H9 (cell line): ENCODE results near the gene MAML3. TPM values are rescaled to one million over a fixed set of nuclear protein-coding genes. Genes with fewer than 3 reads are reported as not detected.

ENCODE experiments used
- DNase-seq: peaks from one replicate; pipeline ENCODE4 v3.0.0-alpha.2; 2017
- H2AFZ ChIP-seq: one replicate; pipeline ENCODE4 v1.6.1; 2013; ENCODE audit warnings: mild to moderate bottlenecking, low read length, control low read depth, moderate library complexity
- H2AK5ac ChIP-seq: 2 replicates; pipeline ENCODE4 v1.6.1; 2013; ENCODE audit warnings: low read length, control low read depth, mixed read lengths; ENCODE audit not compliant: insufficient read length
- H2BK120ac ChIP-seq: one replicate; pipeline ENCODE4 v1.6.1; 2013; ENCODE audit warnings: low read depth, mild to moderate bottlenecking, low read length, control low read depth, inconsistent platforms; ENCODE audit not compliant: poor library complexity, severe bottlenecking
- H2BK12ac ChIP-seq: 2 replicates; pipeline ENCODE4 v1.6.1; 2013; ENCODE audit warnings: low read length, control low read depth, mixed read lengths, low read depth; ENCODE audit not compliant: insufficient read length
- H2BK15ac ChIP-seq: 2 replicates; pipeline ENCODE4 v1.6.1; 2013; ENCODE audit warnings: low read depth, low read length, control low read depth
- H2BK20ac ChIP-seq: one replicate; pipeline ENCODE4 v1.6.1; 2013; ENCODE audit warnings: low read depth, mild to moderate bottlenecking, low read length, control low read depth, inconsistent platforms; ENCODE audit not compliant: poor library complexity, severe bottlenecking
- H2BK5ac ChIP-seq: 2 replicates; pipeline ENCODE4 v1.6.1; 2013; ENCODE audit warnings: low read length, control low read depth, mixed read lengths; ENCODE audit not compliant: insufficient read length
- H3K14ac ChIP-seq: 2 replicates; pipeline ENCODE4 v1.6.1; 2013; ENCODE audit warnings: low read length, control low read depth; ENCODE audit not compliant: insufficient read depth
- H3K18ac ChIP-seq: 2 replicates; pipeline ENCODE4 v1.6.1; 2013; ENCODE audit warnings: low read depth, mild to moderate bottlenecking, mixed read lengths, low read length, control low read depth; ENCODE audit not compliant: insufficient read length
- H3K23ac ChIP-seq: 2 replicates; pipeline ENCODE4 v1.6.1; 2013; ENCODE audit warnings: low read length, control low read depth, mixed read lengths, low read depth; ENCODE audit not compliant: insufficient read length
- H3K23me2 ChIP-seq: 2 replicates; pipeline ENCODE4 v1.6.1; 2013; ENCODE audit warnings: low read depth, mild to moderate bottlenecking, mixed read lengths, low read length, control low read depth; ENCODE audit not compliant: insufficient read length, poor library complexity, severe bottlenecking
- H3K27ac ChIP-seq: 2 replicates; pipeline ENCODE4 v1.5.1; 2013; ENCODE audit warnings: low read length, control low read depth, mixed read lengths, low read depth; ENCODE audit not compliant: insufficient read length
- H3K27me3 ChIP-seq: 2 replicates; pipeline ENCODE4 v1.6.1; 2013; ENCODE audit warnings: low read length, control low read depth, inconsistent platforms; ENCODE audit not compliant: insufficient read depth
- H3K4ac ChIP-seq: 2 replicates; pipeline ENCODE4 v1.6.1; 2013; ENCODE audit warnings: low read depth, mild to moderate bottlenecking, control low read depth, inconsistent platforms, low read length, moderate library complexity
- H3K4me1 ChIP-seq: 2 replicates; pipeline ENCODE4 v1.6.1; 2013; ENCODE audit warnings: low read length, control low read depth, inconsistent platforms; ENCODE audit not compliant: insufficient read depth
- H3K4me2 ChIP-seq: 2 replicates; pipeline ENCODE4 v1.6.1; 2013; ENCODE audit warnings: low read length, control low read depth, mixed read lengths; ENCODE audit not compliant: insufficient read length, insufficient read depth
- H3K56ac ChIP-seq: 2 replicates; pipeline ENCODE4 v1.6.1; 2013; ENCODE audit warnings: low read depth, mild to moderate bottlenecking, mixed read lengths, low read length, control low read depth; ENCODE audit not compliant: insufficient read length
- H3K79me1 ChIP-seq: 2 replicates; pipeline ENCODE4 v1.6.1; 2013; ENCODE audit warnings: low read depth, mild to moderate bottlenecking, moderate library complexity, low read length, control low read depth, inconsistent platforms; ENCODE audit not compliant: insufficient read depth, poor library complexity, severe bottlenecking
- H3K79me2 ChIP-seq: 2 replicates; pipeline ENCODE4 v1.6.1; 2013; ENCODE audit warnings: low read length, control low read depth, inconsistent platforms; ENCODE audit not compliant: insufficient read depth
- H3K9ac ChIP-seq: 2 replicates; pipeline ENCODE4 v1.6.1; 2013; ENCODE audit warnings: low read length, control low read depth, mixed read lengths; ENCODE audit not compliant: insufficient read length; ENCODE audit errors: extremely low read depth
- H3K9me3 ChIP-seq: one replicate; pipeline ENCODE4 v1.6.1; 2013; ENCODE audit warnings: low read depth, low read length, inconsistent platforms; ENCODE audit not compliant: control insufficient read depth
- H3T11ph ChIP-seq: one replicate; pipeline ENCODE4 v1.6.1; 2013; ENCODE audit warnings: mild to moderate bottlenecking, low read length, control low read depth, inconsistent platforms
- H4K20me1 ChIP-seq: one replicate; pipeline ENCODE4 v1.6.1; 2013; ENCODE audit not compliant: control insufficient read depth, insufficient read length, insufficient read depth
- H4K5ac ChIP-seq: 2 replicates; pipeline ENCODE4 v1.6.1; 2013; ENCODE audit warnings: low read depth, mild to moderate bottlenecking, mixed read lengths, low read length, control low read depth; ENCODE audit not compliant: insufficient read length
- H4K8ac ChIP-seq: replicated peaks from 2 replicates; pipeline ENCODE4 v1.6.1; 2013; ENCODE audit warnings: low read length, control low read depth, mixed read lengths, low read depth; ENCODE audit not compliant: insufficient read length
- H4K91ac ChIP-seq: 2 replicates; pipeline ENCODE4 v1.6.1; 2013; ENCODE audit warnings: low read depth, mild to moderate bottlenecking, moderate library complexity, mixed read lengths, low read length, control low read depth; ENCODE audit not compliant: insufficient read length
- H3K27ac Mint-ChIP-seq, 3 experiments: 2 replicates in 2 of 3; 3 replicates in 1 of 3; pipeline ENCODE4 v1.8.0; 2020 to 2021; ENCODE audit warnings: mixed read lengths in 3 of 3, mild to moderate bottlenecking in 1 of 3, moderate library complexity in 1 of 3
- H3K27me3 Mint-ChIP-seq: 2 replicates; pipeline ENCODE4 v1.8.0; 2021; ENCODE audit warnings: low read depth, mild to moderate bottlenecking, moderate library complexity, mixed read lengths
- H3K36me3 Mint-ChIP-seq, 3 experiments: 2 replicates in 2 of 3; 3 replicates in 1 of 3; pipeline ENCODE4 v1.8.0; 2020 to 2021; ENCODE audit warnings: low read depth in 3 of 3, mixed read lengths in 3 of 3; ENCODE audit not compliant: insufficient read depth in 1 of 3
- H3K4me1 Mint-ChIP-seq, 2 experiments: 2 replicates each; pipeline ENCODE4 v1.8.0; 2020; ENCODE audit warnings: mixed read lengths in 2 of 2
- H3K4me3 Mint-ChIP-seq, 2 experiments: 2 replicates in 1 of 2; 3 replicates in 1 of 2; pipeline ENCODE4 v1.8.0; 2020 to 2021; ENCODE audit warnings: mild to moderate bottlenecking in 2 of 2, mixed read lengths in 2 of 2, moderate library complexity in 1 of 2
- H3K9me3 Mint-ChIP-seq, 2 experiments: 2 replicates in 1 of 2; 3 replicates in 1 of 2; pipeline ENCODE4 v1.8.0; 2020; ENCODE audit warnings: mild to moderate bottlenecking in 2 of 2, mixed read lengths in 2 of 2, moderate library complexity in 1 of 2
- WGBS: extraction: QIAGEN DNeasy Blood & Tissue Kit; methylation state at CpG from one replicate; pipeline ENCODE4 v1.1.7; 2013; ENCODE audit warnings: missing lambda C conversion rate, low lambda C conversion rate, mixed read lengths; ENCODE audit not compliant: insufficient read length; ENCODE audit errors: extremely low coverage; 5-methylcytosine and 5-hydroxymethylcytosine counted together
- total RNA-seq: library from RNA; stranded (reverse); gene quantifications from 2 replicates; pipeline ENCODE4 v1.2.1, GENCODE V29; 2021
- TF ChIP-seq, protein P1 (sequence below): fragments of 200-600 bp; sonication (generic); conservative IDR thresholded peaks from 3 replicates; pipeline ENCODE4 v1.8.0; 2021; ENCODE audit warnings: antibody characterized with exemption, mild to moderate bottlenecking

Gene MAML3
- total RNA-seq, 1 experiment from 2014 or later, result 3.9 TPM

DNA sequence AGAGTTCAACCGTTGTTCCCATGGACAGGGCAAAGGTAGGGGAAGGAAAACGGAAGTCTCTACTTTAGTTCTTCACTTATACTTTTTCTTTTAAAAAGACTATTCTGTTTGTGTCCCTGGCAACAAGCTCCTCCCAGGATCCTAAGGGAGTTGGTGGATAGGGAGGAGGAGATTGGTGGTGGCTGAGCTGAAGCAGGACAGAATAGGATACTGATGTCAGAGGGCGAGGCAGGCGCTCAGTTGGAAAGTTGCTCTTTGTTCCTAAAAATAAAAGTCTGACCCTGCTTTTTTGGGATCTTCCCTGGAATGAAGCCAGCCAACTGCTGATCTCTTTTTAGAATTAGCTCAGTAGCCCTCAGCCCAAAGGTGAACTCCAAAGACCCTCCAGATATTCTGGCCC lies 383.6 kb downstream of the MAML3 start:
- no peak overlapping the region for H2BK15ac ChIP-seq
- no peaks in the 10 kb centered on the region for H3K9me3 ChIP-seq
- H2BK120ac ChIP-seq, result no peak overlapping the region
- H3K36me3 Mint-ChIP-seq, result no peaks in the 10 kb centered on the region
- no peaks in the 10 kb centered on the region for H3K79me2 ChIP-seq
- no peaks in the 10 kb centered on the region for H3K79me1 ChIP-seq
- H3K27ac Mint-ChIP-seq, result no peak overlapping the region
- H2AFZ ChIP-seq, result no peak overlapping the region
- no peak overlapping the region for H3K18ac ChIP-seq
- no peak overlapping the region for H3K27ac ChIP-seq
- H3K23me2 ChIP-seq, result no peaks in the 10 kb centered on the region
- H4K8ac ChIP-seq, result no peak overlapping the region
- no peak overlapping the region for H3T11ph ChIP-seq
- H2BK12ac ChIP-seq, result no peak overlapping the region
- H3K9ac ChIP-seq, result no peak overlapping the region
- TF ChIP-seq, protein P1, sequence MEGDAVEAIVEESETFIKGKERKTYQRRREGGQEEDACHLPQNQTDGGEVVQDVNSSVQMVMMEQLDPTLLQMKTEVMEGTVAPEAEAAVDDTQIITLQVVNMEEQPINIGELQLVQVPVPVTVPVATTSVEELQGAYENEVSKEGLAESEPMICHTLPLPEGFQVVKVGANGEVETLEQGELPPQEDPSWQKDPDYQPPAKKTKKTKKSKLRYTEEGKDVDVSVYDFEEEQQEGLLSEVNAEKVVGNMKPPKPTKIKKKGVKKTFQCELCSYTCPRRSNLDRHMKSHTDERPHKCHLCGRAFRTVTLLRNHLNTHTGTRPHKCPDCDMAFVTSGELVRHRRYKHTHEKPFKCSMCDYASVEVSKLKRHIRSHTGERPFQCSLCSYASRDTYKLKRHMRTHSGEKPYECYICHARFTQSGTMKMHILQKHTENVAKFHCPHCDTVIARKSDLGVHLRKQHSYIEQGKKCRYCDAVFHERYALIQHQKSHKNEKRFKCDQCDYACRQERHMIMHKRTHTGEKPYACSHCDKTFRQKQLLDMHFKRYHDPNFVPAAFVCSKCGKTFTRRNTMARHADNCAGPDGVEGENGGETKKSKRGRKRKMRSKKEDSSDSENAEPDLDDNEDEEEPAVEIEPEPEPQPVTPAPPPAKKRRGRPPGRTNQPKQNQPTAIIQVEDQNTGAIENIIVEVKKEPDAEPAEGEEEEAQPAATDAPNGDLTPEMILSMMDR, result no peak
- H3K27me3 ChIP-seq, result no peaks in the 10 kb centered on the region
- WGBS, result no CpG with 5 or more reads among the region's 4 CpGs
- 0 out of 2 replicates have a peak, but pooled peaks cover 2% of the 10 kb centered on the region for H3K4me1 ChIP-seq
- H3K4me1 Mint-ChIP-seq, result peaks cover 14 to 17% of the 10 kb centered on the region in 2 experiments
- no peak overlapping the region for H2AK5ac ChIP-seq
- H3K56ac ChIP-seq, result no peak overlapping the region
- no peaks in the 10 kb centered on the region for H3K9me3 Mint-ChIP-seq
- 0 out of 2 replicates have a peak, but pooled peaks cover 4% of the 10 kb centered on the region for H3K27me3 Mint-ChIP-seq
- no peak overlapping the region for H2BK5ac ChIP-seq
- no peaks in the 10 kb centered on the region for H4K20me1 ChIP-seq
- H3K23ac ChIP-seq, result no peak overlapping the region
- H3K4ac ChIP-seq, result no peak overlapping the region
- H4K5ac ChIP-seq, result no peak overlapping the region
- no peak overlapping the region for H2BK20ac ChIP-seq
- H4K91ac ChIP-seq, result no peak overlapping the region
- no peak for DNase-seq
- H3K14ac ChIP-seq, result no peak overlapping the region
- no peak overlapping the region for H3K4me2 ChIP-seq
- H3K4me3 Mint-ChIP-seq, result no peak overlapping the region
